Measurements from ENCODE around the gene VPS8.

Gene VPS8

DNA sequence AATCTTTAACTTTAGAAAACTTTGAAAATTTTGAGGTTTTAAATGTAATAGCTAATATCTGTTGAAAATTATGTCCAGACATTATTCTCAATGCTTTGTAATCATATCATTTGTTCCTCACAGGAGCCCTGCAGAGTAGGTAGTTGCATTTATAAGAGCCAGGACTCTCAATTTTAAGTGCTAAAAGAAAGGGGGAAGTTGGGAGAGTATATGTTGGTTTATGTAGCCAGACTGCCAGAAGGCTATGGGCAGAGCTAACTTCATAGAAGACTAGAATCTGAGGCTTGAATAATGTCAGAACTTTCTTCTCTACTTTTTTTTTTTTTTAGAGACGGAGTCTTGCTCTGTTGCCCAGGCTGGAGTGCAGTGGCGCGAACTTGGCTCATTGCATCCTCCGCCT is 9.1 kb downstream of the VPS8 start:
- Histone ChIP-seq H3K36me3 (ENCODE audit: control insufficient read depth in 2 of 2, insufficient read depth in 1 of 2, low read length in 2 of 2) (peaks cover 0 to 8% of the 10 kb centered on the region in 2 experiments; a peak in 1 of 3 replicates), H3K9me3 (ENCODE audit: control insufficient read depth, insufficient read depth, low read depth, low read length) (no peaks in the 10 kb centered on the region), H3K27ac (ENCODE audit: extremely low read depth, low read depth, low read length) (no peak overlapping the region), H3K4me3 (ENCODE audit: low read depth, low read length) (no peak overlapping the region), H3K4me1 (ENCODE audit: control insufficient read depth, insufficient read depth, low read length) (no peaks in the 10 kb centered on the region)
- POLR2A ChIA-PET = no interaction called here
- TF ChIP-seq ZNF785 (tag by site-specific recombination; IDR thresholded peaks at IDR 0.05) (no peak), ZNF660 (tag by site-specific recombination; IDR thresholded peaks at IDR 0.05) (no peak), ZNF169 (tag by site-specific recombination; IDR thresholded peaks at IDR 0.05) (no peak), OSR2 (tag by site-specific recombination; IDR thresholded peaks at IDR 0.05) (no peak), ZNF555 (tag by site-specific recombination; conservative IDR thresholded peaks at IDR 0.05) (no peak), ZSCAN18 (tag by site-specific recombination; IDR thresholded peaks at IDR 0.05) (no peak), ZNF157 (tag by site-specific recombination; IDR thresholded peaks at IDR 0.05) (no peak)
- CTCF ChIA-PET = interaction anchor here (0.6 to 0.7 kb wide), 3 partner anchors 15 to 143 kb away, joined by 3 to 5 read pairs (median 3); no protein-coding TSS in a partner anchor

GRCh38 chr3:184822081-184822480 is 10.1 kb downstream of the VPS8 start:
- Histone ChIP-seq H3K36me3 (ENCODE audit: control insufficient read depth in 2 of 2, insufficient read depth in 1 of 2, low read length in 2 of 2) (peaks cover 0 to 3% of the 10 kb centered on the region in 2 experiments; a peak in 1 of 3 replicates), H3K9me3 (ENCODE audit: control insufficient read depth, insufficient read depth, low read depth, low read length) (no peaks in the 10 kb centered on the region), H3K4me1 (ENCODE audit: control insufficient read depth, insufficient read depth, low read length) (no peaks in the 10 kb centered on the region), H3K4me3 (ENCODE audit: low read depth, low read length) (no peak overlapping the region), H3K27ac (ENCODE audit: extremely low read depth, low read depth, low read length) (no peak overlapping the region)
- POLR2A ChIA-PET = no interaction called here
- TF ChIP-seq ZNF140 (tag by site-specific recombination; IDR thresholded peaks at IDR 0.05) (no peak), KLF7 (tag by site-specific recombination; IDR thresholded peaks at IDR 0.05; ENCODE audit: borderline replicate concordance) (no peak), ZNF776 (tag by site-specific recombination; IDR thresholded peaks at IDR 0.05; ENCODE audit: borderline replicate concordance) (no peak), ZNF175 (tag by site-specific recombination; IDR thresholded peaks at IDR 0.05) (no peak)
- CTCF ChIA-PET = interaction anchor here (0.7 to 2.3 kb wide), 2 partner anchors 9 to 18 kb away, joined by 4 to 10 read pairs; no protein-coding TSS in a partner anchor

DNA sequence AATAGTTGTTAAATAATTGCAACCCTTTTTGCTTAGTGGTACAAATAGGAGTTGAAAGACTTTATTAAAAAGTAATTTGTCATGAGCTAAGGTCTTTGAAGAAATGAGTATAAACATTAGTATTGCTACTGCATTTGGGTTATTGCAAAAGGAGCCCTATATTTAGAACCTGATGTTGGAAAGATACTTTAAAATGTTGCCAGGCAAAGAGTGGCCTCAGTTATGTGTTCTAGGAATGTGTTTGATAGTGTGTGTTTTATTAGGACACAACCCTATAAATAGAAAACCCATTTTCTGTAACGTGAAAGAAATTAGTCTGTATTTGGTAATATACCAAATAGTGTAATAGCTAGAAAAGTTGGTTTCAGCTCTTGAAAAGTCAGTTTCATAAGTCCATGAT is 10.7 kb downstream of the VPS8 start:
- Histone ChIP-seq H3K36me3 (ENCODE audit: control insufficient read depth in 2 of 2, insufficient read depth in 1 of 2, low read length in 2 of 2) (peaks cover 3% of the 10 kb centered on the region in 2 experiments; a peak in 1 of 3 replicates), H3K4me3 (ENCODE audit: low read depth, low read length) (no peak overlapping the region), H3K27ac (ENCODE audit: extremely low read depth, low read depth, low read length) (no peak overlapping the region), H3K4me1 (ENCODE audit: control insufficient read depth, insufficient read depth, low read length) (no peaks in the 10 kb centered on the region), H3K9me3 (ENCODE audit: control insufficient read depth, insufficient read depth, low read depth, low read length) (no peaks in the 10 kb centered on the region)
- CTCF ChIA-PET = interaction anchor here (0.7 to 2.3 kb wide), 4 partner anchors 10 to 21 kb away, joined by 3 to 10 read pairs (median 4); no protein-coding TSS in a partner anchor
- POLR2A ChIA-PET = no interaction called here
- TF ChIP-seq ZNF596 (tag by site-specific recombination; IDR thresholded peaks at IDR 0.05) (no peak), SCRT2 (tag by site-specific recombination; IDR thresholded peaks at IDR 0.05) (no peak), ZFP69B (tag by site-specific recombination; IDR thresholded peaks at IDR 0.05) (no peak), ZNF341 (tag by site-specific recombination; IDR thresholded peaks at IDR 0.05; ENCODE audit: low read depth) (no peak), ZNF560 (tag by site-specific recombination; IDR thresholded peaks at IDR 0.05; ENCODE audit: borderline replicate concordance) (no peak), ZBTB8A (tag by site-specific recombination; IDR thresholded peaks at IDR 0.05) (no peak), ZSCAN4 (tag by site-specific recombination; IDR thresholded peaks at IDR 0.05) (no peak), ZNF530 (tag by site-specific recombination; IDR thresholded peaks at IDR 0.05; ENCODE audit: low read depth) (no peak), ZNF843 (tag by site-specific recombination; IDR thresholded peaks at IDR 0.05) (no peak)
- TF ChIP-seq, protein P1, sequence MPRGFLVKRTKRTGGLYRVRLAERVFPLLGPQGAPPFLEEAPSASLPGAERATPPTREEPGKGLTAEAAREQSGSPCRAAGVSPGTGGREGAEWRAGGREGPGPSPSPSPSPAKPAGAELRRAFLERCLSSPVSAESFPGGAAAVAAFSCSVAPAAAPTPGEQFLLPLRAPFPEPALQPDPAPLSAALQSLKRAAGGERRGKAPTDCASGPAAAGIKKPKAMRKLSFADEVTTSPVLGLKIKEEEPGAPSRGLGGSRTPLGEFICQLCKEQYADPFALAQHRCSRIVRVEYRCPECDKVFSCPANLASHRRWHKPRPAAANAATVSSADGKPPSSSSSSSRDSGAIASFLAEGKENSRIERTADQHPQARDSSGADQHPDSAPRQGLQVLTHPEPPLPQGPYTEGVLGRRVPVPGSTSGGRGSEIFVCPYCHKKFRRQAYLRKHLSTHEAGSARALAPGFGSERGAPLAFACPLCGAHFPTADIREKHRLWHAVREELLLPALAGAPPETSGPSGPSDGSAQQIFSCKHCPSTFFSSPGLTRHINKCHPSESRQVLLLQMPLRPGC (tag by site-specific recombination; IDR thresholded peaks at IDR 0.05) = no peak
- TF ChIP-seq, protein P2, sequence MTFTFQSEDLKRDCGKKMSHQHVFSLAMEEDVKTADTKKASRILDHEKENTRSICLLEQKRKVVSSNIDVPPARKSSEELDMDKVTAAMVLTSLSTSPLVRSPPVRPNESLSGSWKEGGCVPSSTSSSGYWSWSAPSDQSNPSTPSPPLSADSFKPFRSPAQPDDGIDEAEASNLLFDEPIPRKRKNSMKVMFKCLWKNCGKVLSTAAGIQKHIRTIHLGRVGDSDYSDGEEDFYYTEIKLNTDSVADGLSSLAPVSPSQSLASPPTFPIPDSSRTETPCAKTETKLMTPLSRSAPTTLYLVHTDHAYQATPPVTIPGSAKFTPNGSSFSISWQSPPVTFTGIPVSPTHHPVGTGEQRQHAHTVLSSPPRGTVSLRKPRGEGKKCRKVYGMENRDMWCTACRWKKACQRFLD (tag by site-specific recombination; IDR thresholded peaks at IDR 0.05) = no peak

Data from HEK293 (cell line).